Skeletal muscle tissue (tissue), 4 donors: ENCODE measurements around the gene AP2B1. TPM values are rescaled to one million over a fixed set of nuclear protein-coding genes. Genes with fewer than 3 reads are reported as not detected.
"Not testable (repeated sequence)": the region's sequence is repeated elsewhere in the genome, so short reads cannot be mapped to it uniquely, and the experiment has no call there.

Experiments
- H3K27ac ChIP-seq: one replicate; pipeline ENCODE4 v1.7.0; 2013; ENCODE audit warnings: mild to moderate bottlenecking, low read depth, low read length, inconsistent platforms
- H3K27me3 ChIP-seq, 3 donors: one replicate each; pipeline ENCODE4 v1.7.0; 2013; ENCODE audit warnings: low read length in 3 of 3; ENCODE audit not compliant: control insufficient read depth in 3 of 3, insufficient read depth in 3 of 3
- H3K36me3 ChIP-seq, 3 donors: one replicate each; pipeline ENCODE4 v1.7.0; 2013; ENCODE audit warnings: low read length in 3 of 3; ENCODE audit not compliant: control insufficient read depth in 3 of 3, insufficient read depth in 3 of 3
- H3K4me1 ChIP-seq, 3 donors: one replicate each; pipeline ENCODE4 v1.7.0; 2013; ENCODE audit warnings: low read length in 3 of 3, mild to moderate bottlenecking in 3 of 3; ENCODE audit not compliant: control insufficient read depth in 3 of 3, insufficient read depth in 3 of 3
- H3K4me3 ChIP-seq, 3 donors: one replicate each; pipeline ENCODE4 v1.7.0; 2013; ENCODE audit warnings: low read length in 3 of 3
- H3K9ac ChIP-seq, 3 donors: one replicate each; pipeline ENCODE4 v1.7.0; 2013; ENCODE audit warnings: low read length in 3 of 3, mild to moderate bottlenecking in 3 of 3, moderate library complexity in 2 of 3, low read depth in 1 of 3
- H3K9me3 ChIP-seq, 3 donors: one replicate each; pipeline ENCODE4 v1.7.0; 2013; ENCODE audit warnings: low read length in 3 of 3; ENCODE audit not compliant: control insufficient read depth in 3 of 3
- total RNA-seq: library from RNA; depleted of rRNA; stranded (reverse); fragments of >200 nt; gene quantifications from one replicate; pipeline ENCODE4 v1.2.3, GENCODE V29; 2014
- donor health status: Osteomylitis.

Gene AP2B1
- total RNA-seq, 1 donor from 2014 or later = 45.4 TPM

GRCh38 chr17:35596072-35596471, 8.9 kb downstream of the AP2B1 start:
- Histone ChIP-seq H3K27me3 (no peaks in the 10 kb centered on the region), H3K4me1 (peaks cover 0 to 4% (median 3%) of the 10 kb centered on the region in 3 donors), H3K4me3 (no peak overlapping the region), H3K36me3 (peaks cover 8 to 38% (median 34%) of the 10 kb centered on the region in 3 donors), H3K27ac (no peak overlapping the region), H3K9ac (no peak overlapping the region), H3K9me3 (no peaks in the 10 kb centered on the region)

DNA sequence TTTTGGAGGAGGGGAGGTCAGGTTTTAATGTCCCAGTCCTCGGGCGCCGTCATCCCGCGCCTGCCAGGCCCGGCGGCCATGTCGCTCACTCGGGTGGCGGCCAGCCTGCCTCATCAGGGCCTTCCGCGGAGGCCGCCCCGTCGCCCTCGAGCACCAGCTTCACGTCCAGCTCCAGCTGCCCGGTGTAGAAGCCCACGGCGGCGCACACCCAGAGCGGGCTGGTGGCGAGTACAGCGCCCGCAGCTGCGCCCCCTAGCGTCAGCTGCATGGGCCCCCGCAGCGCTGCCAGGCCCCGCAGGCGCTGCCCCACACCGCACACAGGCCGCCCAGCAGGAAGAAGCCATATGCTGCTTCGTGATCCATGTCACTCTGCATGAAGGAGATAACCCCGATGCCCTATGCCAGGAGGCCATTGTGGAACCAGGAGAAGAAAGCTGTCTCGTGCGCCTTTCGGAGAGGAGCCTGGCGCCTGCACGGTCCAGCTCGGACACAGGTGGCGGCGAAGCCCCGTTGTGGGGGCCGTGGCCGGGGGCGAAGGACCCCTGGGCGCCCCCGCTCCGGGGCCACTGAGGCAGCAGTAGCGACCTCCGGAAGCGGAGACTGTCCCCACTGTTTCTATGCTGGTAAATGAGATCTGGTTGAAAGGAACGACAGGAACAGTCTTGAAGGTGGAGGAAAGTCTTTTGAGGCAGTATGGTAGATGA, 9.6 kb downstream of the AP2B1 start:
- Histone ChIP-seq H3K9ac (no peak overlapping the region), H3K36me3 (peaks cover 8 to 44% (median 37%) of the 10 kb centered on the region in 3 donors), H3K4me3 (no peak overlapping the region), H3K27me3 (no peaks in the 10 kb centered on the region), H3K27ac (no peak overlapping the region), H3K4me1 (peaks cover 0 to 4% (median 3%) of the 10 kb centered on the region in 3 donors), H3K9me3 (no peaks in the 10 kb centered on the region)

GRCh38 chr17:35597604-35598003, 10.5 kb downstream of the AP2B1 start:
- Histone ChIP-seq H3K9ac (no peak overlapping the region), H3K27ac (no peak overlapping the region), H3K4me3 (no peak overlapping the region), H3K36me3 (peaks cover 8 to 49% (median 42%) of the 10 kb centered on the region in 3 donors), H3K27me3 (no peaks in the 10 kb centered on the region), H3K4me1 (peaks cover 0 to 4% (median 3%) of the 10 kb centered on the region in 3 donors), H3K9me3 (no peaks in the 10 kb centered on the region)

GRCh38 chr17:35603674-35604073, 16.6 kb downstream of the AP2B1 start:
- H3K4me1 ChIP-seq = peaks cover 0 to 2% (median 0%) of the 10 kb centered on the region in 3 donors
- no peaks in the 10 kb centered on the region for H3K9me3 ChIP-seq
- no peaks in the 10 kb centered on the region for H3K27me3 ChIP-seq
- no peak overlapping the region for H3K27ac ChIP-seq
- no peak overlapping the region for H3K4me3 ChIP-seq
- no peak overlapping the region for H3K9ac ChIP-seq
- H3K36me3 ChIP-seq = peaks cover 9 to 52% (median 47%) of the 10 kb centered on the region in 3 donors

GRCh38 chr17:35605678-35606077, 18.6 kb downstream of the AP2B1 start:
- Histone ChIP-seq H3K4me1 (no peaks in the 10 kb centered on the region), H3K27ac (no peak overlapping the region), H3K4me3 (no peak overlapping the region), H3K36me3 (peaks cover 7 to 53% (median 47%) of the 10 kb centered on the region in 3 donors), H3K27me3 (no peaks in the 10 kb centered on the region), H3K9me3 (no peaks in the 10 kb centered on the region), H3K9ac (no peak overlapping the region)

GRCh38 chr17:35607239-35607847, 20.2 kb downstream of the AP2B1 start:
- no peak overlapping the region for H3K4me3 ChIP-seq

GRCh38 chr17:35609831-35610230, 22.7 kb downstream of the AP2B1 start:
- Histone ChIP-seq H3K9ac (no peak overlapping the region), H3K4me3 (no peak overlapping the region), H3K27me3 (no peaks in the 10 kb centered on the region), H3K9me3 (no peaks in the 10 kb centered on the region), H3K27ac (no peak overlapping the region), H3K36me3 (peaks cover 15 to 42% (median 41%) of the 10 kb centered on the region in 3 donors), H3K4me1 (peaks cover 0 to 2% (median 2%) of the 10 kb centered on the region in 3 donors)

More at GRCh38 chr17:35607239-35607847, 20.2 kb downstream of the AP2B1 start:
- H3K4me1 ChIP-seq = no peaks in the 10 kb centered on the region
- no peaks in the 10 kb centered on the region for H3K27me3 ChIP-seq
- no peaks in the 10 kb centered on the region for H3K9me3 ChIP-seq
- no peak overlapping the region for H3K9ac ChIP-seq
- no peak overlapping the region for H3K27ac ChIP-seq
- peaks cover 14 to 47% (median 47%) of the 10 kb centered on the region in 3 donors for H3K36me3 ChIP-seq

DNA sequence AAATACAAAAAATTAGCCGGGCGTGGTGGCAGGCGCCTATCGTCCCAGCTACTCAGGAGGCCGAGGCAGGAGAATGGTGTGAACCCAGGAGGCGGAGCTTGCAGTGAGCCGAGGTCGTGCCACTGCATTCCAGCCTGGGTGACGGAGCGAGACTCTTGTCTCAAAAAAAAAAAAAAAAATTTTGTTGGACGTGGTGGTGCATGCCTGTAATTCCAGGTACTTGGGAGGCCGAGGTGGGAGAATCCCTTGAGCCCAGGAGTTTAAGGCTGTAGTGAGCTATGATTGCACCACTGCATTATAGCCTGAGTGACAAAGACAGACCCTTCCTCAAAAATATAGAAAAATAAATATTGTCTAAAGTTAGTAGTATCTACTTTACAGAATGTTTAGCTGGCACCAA, 23.6 kb downstream of the AP2B1 start:
- not testable (repeated sequence) for H3K9me3 ChIP-seq, H3K27me3 ChIP-seq, H3K4me1 ChIP-seq, H3K4me3 ChIP-seq, H3K27ac ChIP-seq, H3K9ac ChIP-seq
- H3K36me3 ChIP-seq = peaks cover 12 to 38% (median 37%) of the 10 kb centered on the region in 3 donors

DNA sequence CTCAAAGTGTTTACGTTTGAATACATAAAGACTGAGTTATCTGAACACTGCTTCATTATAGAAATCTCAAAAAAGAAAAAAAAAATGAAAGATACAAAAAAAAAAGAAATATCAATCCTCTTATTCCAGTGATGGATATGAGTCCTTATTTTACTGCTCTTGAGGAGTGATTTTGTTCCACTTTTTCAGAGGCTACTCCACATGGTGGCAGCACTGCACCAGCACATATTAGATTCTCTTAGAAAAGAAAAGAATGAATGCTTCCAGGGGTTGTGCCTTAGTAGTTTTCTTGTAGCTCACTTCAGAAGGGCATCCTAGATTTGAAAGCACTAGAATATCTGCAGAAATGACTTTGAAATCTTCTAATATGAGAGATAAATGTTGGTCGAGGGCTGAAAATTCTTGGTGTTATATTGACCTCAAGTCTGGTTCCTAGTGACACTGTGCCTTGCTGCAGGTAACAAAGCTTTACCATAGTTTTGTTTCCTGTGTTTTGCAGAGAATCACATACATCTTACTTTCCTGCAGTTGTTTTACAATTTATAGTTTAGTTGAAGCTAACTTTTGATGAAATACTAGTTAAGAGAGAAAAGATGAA, 25.9 kb downstream of the AP2B1 start:
- Histone ChIP-seq H3K9ac (no peak overlapping the region), H3K36me3 (peaks cover 11 to 24% (median 23%) of the 10 kb centered on the region in 3 donors), H3K9me3 (no peaks in the 10 kb centered on the region), H3K27ac (no peak overlapping the region), H3K27me3 (no peaks in the 10 kb centered on the region), H3K4me1 (peaks cover 14 to 17% (median 14%) of the 10 kb centered on the region in 3 donors), H3K4me3 (no peak overlapping the region)

- no peak overlapping the region for H3K9ac ChIP-seq
Observed at GRCh38 chr17:35614810-35615209, 27.7 kb downstream of the AP2B1 start.

More at GRCh38 chr17:35614810-35615209, 27.7 kb downstream of the AP2B1 start:
- H3K9me3 ChIP-seq = no peaks in the 10 kb centered on the region
- peaks cover 7 to 15% (median 8%) of the 10 kb centered on the region in 3 donors for H3K36me3 ChIP-seq
- H3K27ac ChIP-seq = peak overlapping the region; percentile 43
- peaks cover 14 to 25% (median 16%) of the 10 kb centered on the region in 3 donors for H3K4me1 ChIP-seq
- no peaks in the 10 kb centered on the region for H3K27me3 ChIP-seq
- no peak overlapping the region for H3K4me3 ChIP-seq
